NCI-H1048 (cell line): ENCODE measurements around the gene FOXL3.
"Not testable (repeated sequence)": the region's sequence is repeated elsewhere in the genome, so short reads cannot be mapped to it uniquely, and the experiment has no call there.

Experiments
- DNase-seq: peaks from one replicate; lab custom pipeline; 2025; lab: John Stamatoyannopoulos, UW

Gene FOXL3

GRCh38 chr7:255038-255435, 34.9 kb upstream of the FOXL3 start:
- DNase-seq, result no peak

DNA sequence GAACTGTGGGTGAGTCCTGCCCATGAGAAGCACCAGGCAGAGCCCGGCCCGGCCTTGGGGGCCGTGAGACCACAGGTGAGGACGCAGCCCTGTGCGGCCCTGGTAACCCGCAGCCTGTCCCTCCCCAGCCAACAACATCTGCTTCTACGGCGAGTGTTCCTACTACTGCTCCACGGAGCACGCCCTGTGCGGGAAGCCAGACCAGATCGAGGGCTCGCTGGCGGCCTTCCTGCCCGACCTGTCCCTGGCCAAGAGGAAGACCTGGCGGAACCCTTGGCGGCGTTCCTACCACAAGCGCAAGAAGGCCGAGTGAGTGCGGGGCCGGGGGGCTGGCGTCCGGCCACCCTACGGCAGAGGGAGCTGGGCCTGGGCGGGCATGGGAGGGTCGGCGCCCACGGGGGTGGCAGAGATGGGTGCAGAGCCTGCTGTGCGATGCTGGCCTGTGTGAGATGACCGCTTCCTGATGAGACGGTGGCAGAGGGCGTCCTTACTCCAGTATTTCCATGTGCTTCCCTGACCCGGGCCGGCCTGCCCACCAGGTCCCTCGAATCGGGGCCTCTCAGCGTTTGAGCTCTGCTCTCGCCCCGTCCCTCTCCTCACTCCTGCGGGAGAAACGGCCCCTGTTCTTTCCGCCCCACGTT, 34.1 kb upstream of the FOXL3 start:
- no peak for DNase-seq

DNA sequence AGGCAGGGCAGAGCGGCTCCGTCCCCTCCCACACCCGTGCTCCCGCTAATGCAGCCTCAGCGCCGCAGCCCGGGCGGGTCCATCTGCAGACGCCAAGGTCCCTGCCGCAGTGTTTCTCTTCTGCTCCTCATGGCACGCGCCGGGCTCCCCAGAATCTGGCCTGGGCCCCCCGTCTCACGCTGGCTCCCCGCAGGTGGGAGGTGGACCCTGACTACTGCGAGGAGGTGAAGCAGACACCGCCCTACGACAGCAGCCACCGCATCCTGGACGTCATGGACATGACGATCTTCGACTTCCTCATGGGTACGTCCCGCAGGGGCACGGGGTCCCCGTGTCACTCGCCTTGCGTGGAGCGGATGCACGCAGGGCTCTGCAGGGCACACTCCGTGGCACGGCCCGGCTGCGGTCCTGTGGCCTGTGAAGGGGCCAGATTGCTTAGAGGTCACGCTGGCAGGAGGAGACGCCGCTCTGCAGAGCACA, 33.5 kb upstream of the FOXL3 start:
- no peak for DNase-seq

DNA sequence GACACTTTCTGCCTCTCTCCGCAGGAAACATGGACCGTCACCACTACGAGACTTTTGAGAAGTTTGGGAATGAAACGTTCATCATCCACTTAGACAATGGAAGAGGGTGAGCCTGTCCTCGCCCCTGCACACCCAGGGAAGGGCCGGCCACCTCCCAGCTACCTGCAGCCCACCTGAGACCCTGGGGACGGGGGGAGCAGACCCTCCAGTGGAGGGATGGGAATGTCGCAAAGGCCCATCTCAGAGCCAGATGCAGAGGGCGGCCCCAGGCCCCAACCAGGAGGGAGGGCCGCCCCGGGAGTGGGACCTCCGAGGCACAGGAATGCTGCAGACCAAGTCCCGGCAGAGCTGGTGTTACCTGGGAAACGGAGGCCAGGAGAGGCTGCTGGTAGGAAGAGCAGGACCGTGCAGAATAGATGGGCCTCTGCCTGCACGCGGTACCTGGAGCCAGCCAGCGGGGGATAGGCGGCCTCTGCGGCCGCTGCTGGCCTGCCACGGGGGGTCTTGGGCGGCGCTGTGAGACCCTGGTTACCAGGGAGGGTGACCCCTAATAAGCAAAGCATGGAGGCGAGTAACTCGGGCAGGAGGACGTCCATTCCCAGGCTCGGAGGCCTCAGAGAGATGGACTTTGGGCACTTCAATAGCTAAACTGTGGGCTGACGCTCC, 32.9 kb upstream of the FOXL3 start:
- no peak for DNase-seq

GRCh38 chr7:257647-257992, 32.4 kb upstream of the FOXL3 start:
- no peak for DNase-seq

DNA sequence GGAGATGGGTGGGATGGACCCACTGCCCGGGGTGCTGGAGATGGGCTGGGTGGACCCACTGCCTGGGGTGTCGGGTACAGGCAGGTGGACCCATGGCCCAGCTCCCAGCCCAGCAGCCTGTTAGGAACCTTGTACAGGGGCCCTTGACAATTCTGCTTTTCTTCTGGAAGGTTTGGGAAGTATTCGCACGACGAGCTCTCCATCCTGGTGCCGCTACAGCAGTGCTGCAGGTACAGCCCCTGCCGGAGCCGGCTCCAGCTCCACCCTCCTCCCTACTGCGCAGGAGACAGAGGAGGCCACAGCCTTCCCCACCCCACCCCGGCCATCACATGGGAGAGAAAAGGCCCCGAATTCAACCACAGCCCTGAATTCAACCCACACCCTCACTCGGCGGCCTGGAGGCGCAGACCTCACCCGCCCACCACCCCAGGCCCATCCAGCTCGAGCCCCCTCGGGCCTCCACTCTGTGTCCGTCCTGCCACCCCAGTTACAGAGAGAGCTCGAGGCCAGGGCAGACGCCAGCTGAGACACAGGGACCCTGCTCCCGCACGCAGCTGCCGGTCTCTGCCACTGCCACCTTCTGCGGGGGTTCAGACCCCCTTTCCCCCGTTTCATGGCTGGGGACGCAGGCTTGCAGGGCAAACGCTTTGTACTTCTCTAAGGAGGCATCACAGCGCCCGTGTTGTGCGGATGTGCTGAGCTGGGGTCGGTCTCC, 31.3 kb upstream of the FOXL3 start:
- DNase-seq, result no peak

DNA sequence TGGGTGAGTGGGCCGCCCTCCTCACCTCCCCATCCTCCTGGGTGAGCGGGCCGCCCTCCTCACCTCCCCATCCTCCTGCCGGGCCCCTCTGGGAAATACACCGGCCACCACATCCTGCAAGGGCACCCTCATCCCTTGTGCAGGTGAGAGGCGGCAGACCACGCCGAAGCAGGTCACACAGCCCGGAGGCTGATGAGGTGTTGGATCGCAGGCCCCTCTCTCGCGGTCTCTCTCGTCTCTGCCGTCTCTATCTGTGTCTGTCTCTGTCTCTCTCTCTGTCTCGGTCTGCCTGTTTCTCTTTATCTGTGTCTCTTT, 30.8 kb upstream of the FOXL3 start:
- DNase-seq, result no peak

DNA sequence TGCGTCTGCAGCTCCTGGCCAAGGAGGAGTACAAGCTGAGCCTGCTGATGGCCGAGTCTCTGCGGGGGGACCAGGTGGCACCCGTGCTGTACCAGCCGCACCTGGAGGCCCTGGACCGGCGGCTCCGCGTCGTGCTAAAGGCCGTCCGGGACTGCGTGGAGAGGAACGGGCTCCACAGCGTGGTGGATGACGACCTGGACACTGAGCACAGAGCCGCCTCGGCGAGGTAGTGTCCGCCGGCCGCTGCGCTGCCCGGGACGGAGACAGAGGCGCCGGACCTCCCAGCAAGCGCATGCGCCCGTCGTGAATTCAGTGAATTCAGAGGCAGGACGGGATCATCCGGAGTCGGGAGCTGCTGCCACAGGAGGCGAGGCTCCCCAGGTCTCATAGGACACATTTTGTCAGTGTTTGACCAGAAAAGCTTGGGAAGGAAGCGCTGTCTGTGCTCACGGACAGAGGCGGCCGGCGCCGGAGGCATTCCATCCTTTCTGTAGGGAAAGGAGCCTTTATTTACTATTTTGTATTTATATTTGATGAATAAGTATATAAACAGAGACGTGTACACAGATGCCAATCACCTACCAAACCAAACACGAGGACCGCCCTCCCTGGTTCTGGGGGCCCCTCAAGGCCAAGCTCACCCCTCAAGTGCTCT, 30.1 kb upstream of the FOXL3 start:
- DNase-seq, result no peak

- no peak for DNase-seq
Observed at GRCh38 chr7:260441-261281, 29.3 kb upstream of the FOXL3 start.

GRCh38 chr7:261341-262250, 28.4 kb upstream of the FOXL3 start:
- no peak for DNase-seq

GRCh38 chr7:262251-262572, 27.8 kb upstream of the FOXL3 start:
- DNase-seq, result no peak

GRCh38 chr7:262631-263311, 27.2 kb upstream of the FOXL3 start:
- not testable (repeated sequence) for DNase-seq

GRCh38 chr7:263483-264351, 26.3 kb upstream of the FOXL3 start:
- DNase-seq, result not testable (repeated sequence)

GRCh38 chr7:264541-265191, 25.3 kb upstream of the FOXL3 start:
- no peak for DNase-seq

GRCh38 chr7:265192-265997, 24.6 kb upstream of the FOXL3 start:
- no peak for DNase-seq

DNA sequence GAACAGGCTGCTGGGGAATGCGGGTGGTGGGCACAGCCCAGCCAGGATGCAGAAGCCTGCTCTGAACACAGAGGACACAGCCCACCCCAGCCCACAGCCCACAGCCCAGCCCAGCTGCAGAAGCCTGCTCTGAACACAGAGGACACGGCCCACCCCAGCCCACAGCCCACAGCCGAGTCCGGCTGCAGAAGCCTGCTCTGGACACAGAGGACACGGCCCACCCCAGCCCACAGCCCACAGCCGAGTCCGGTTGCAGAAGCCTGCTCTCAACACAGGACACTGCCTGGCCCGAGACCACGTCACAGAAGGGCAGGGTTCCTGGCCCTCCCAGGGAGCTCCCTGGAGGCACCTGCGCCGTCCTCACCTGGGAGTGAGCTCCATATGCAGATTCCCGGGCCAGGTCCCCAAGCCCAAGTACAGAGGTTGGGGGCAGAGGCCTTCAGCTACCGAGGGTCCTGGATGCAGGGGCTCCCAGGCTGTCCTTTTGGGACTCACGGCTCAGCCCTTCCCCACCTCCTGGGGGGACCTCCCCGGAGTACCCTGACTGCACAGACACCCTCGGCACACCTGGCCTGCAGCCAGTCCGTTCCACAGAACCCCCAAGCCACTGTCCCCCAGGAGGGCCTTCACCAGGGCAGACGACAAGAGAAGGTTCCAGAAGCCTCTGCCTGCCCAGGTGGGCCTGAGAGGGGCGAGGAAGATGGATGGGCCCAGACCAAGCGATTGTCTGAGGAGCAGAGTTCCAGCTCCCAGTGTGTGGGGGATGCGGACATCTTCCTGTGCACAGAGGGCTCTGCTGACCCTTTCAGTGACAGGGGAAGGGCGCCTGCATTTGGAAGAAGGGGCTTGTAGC, 23.7 kb upstream of the FOXL3 start:
- DNase-seq, result no peak
